ENCODE measurements around the gene NCAM1.

- TF ChIP-seq EZH2 (IDR thresholded peaks at IDR 0.05; ENCODE audit: low read length, unreplicated experiment) (no peak), CTCF (conservative IDR thresholded peaks at IDR 0.05; ENCODE audit: low read depth, low read length) (no peak)
These were observed 1.6 kb downstream of the NCAM1 start for GRCh38 chr11:112962579-112963367.

All from PC-3 (cell line).